ENCODE measurements around the gene AOC1.

The AOC1 gene

DNA sequence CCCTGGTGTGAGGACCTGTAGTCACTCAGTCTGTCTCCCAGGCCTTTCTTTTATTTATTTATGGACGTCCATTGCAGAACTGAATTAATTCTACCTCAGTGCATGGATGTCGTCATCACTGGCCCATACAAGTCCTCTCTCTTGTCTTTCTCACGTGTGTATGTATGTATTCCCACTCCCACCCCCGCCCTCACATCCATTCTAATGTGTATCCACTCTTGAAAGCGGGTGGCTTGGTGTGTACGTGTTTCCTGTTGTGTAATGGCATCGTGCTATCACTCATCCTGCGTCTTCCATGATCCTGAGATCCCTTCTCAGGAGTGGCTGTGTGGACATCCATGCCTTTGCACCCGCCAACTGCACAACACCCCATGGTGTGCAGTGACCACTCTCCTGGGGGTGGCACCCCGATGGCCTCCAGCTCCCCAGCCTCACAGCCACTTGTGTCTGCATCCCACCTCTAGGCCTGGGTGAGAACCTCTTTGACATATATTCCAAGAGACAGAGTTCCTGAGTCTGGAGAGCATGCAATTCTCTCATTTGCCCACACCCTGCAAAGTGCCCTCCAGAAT is 3.0 kb upstream of the AOC1 start:
- H3K9me3 ChIP-seq (ENCODE audit: control insufficient read depth, insufficient read depth, low read depth, low read length), result no peaks in the 10 kb centered on the region
- ChIA-PET POLR2A (no interaction called here), CTCF (interaction anchor here (0.8 to 1.0 kb wide), 2 partner anchors 27 to 70 kb away, joined by 3 to 9 read pairs; no protein-coding TSS in a partner anchor)
- TF ChIP-seq ZNF391 (tag by site-specific recombination; IDR thresholded peaks at IDR 0.05; ENCODE audit: borderline replicate concordance, low read depth) (no peak), ZBTB8A (tag by site-specific recombination; IDR thresholded peaks at IDR 0.05) (no peak), MZF1 (tag by site-specific recombination; IDR thresholded peaks at IDR 0.05; ENCODE audit: borderline replicate concordance) (no peak), ZBTB7A (tag by site-specific recombination; IDR thresholded peaks at IDR 0.05; ENCODE audit: low read depth) (no peak), ZNF114 (tag by site-specific recombination; IDR thresholded peaks at IDR 0.05) (no peak), GFI1B (tag by site-specific recombination; IDR thresholded peaks at IDR 0.05) (no peak), SETDB1 (IDR thresholded peaks at IDR 0.05; ENCODE audit: insufficient read length, low read length) (no peak), KLF1 (tag by site-specific recombination; IDR thresholded peaks at IDR 0.05) (no peak), ZNF23 (tag by site-specific recombination; IDR thresholded peaks at IDR 0.05; ENCODE audit: borderline replicate concordance) (no peak), ZNF792 (tag by site-specific recombination; IDR thresholded peaks at IDR 0.05) (no peak), BCL11A (tag by site-specific recombination; IDR thresholded peaks at IDR 0.05; ENCODE audit: low read depth) (no peak), ZNF843 (tag by site-specific recombination; IDR thresholded peaks at IDR 0.05) (no peak)
- TF ChIP-seq, protein P1, sequence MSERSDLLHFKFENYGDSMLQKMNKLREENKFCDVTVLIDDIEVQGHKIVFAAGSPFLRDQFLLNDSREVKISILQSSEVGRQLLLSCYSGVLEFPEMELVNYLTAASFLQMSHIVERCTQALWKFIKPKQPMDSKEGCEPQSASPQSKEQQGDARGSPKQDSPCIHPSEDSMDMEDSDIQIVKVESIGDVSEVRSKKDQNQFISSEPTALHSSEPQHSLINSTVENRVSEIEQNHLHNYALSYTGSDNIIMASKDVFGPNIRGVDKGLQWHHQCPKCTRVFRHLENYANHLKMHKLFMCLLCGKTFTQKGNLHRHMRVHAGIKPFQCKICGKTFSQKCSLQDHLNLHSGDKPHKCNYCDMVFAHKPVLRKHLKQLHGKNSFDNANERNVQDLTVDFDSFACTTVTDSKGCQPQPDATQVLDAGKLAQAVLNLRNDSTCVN (tag by site-specific recombination; optimal IDR thresholded peaks at IDR 0.05), result no peak
- TF ChIP-seq, protein P2, sequence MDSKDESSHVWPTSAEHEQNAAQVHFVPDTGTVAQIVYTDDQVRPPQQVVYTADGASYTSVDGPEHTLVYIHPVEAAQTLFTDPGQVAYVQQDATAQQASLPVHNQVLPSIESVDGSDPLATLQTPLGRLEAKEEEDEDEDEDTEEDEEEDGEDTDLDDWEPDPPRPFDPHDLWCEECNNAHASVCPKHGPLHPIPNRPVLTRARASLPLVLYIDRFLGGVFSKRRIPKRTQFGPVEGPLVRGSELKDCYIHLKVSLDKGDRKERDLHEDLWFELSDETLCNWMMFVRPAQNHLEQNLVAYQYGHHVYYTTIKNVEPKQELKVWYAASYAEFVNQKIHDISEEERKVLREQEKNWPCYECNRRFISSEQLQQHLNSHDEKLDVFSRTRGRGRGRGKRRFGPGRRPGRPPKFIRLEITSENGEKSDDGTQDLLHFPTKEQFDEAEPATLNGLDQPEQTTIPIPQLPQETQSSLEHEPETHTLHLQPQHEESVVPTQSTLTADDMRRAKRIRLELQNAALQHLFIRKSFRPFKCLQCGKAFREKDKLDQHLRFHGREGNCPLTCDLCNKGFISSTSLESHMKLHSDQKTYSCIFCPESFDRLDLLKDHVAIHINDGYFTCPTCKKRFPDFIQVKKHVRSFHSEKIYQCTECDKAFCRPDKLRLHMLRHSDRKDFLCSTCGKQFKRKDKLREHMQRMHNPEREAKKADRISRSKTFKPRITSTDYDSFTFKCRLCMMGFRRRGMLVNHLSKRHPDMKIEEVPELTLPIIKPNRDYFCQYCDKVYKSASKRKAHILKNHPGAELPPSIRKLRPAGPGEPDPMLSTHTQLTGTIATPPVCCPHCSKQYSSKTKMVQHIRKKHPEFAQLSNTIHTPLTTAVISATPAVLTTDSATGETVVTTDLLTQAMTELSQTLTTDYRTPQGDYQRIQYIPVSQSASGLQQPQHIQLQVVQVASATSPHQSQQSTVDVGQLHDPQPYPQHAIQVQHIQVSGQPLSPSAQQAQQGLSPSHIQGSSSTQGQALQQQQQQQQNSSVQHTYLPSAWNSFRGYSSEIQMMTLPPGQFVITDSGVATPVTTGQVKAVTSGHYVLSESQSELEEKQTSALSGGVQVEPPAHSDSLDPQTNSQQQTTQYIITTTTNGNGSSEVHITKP (tag by site-specific recombination; IDR thresholded peaks at IDR 0.05), result no peak
- TF ChIP-seq, protein P3, sequence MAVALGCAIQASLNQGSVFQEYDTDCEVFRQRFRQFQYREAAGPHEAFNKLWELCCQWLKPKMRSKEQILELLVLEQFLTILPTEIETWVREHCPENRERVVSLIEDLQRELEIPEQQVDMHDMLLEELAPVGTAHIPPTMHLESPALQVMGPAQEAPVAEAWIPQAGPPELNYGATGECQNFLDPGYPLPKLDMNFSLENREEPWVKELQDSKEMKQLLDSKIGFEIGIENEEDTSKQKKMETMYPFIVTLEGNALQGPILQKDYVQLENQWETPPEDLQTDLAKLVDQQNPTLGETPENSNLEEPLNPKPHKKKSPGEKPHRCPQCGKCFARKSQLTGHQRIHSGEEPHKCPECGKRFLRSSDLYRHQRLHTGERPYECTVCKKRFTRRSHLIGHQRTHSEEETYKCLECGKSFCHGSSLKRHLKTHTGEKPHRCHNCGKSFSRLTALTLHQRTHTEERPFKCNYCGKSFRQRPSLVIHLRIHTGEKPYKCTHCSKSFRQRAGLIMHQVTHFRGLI (tag by site-specific recombination; IDR thresholded peaks at IDR 0.05), result no peak
- TF ChIP-seq, protein P4, sequence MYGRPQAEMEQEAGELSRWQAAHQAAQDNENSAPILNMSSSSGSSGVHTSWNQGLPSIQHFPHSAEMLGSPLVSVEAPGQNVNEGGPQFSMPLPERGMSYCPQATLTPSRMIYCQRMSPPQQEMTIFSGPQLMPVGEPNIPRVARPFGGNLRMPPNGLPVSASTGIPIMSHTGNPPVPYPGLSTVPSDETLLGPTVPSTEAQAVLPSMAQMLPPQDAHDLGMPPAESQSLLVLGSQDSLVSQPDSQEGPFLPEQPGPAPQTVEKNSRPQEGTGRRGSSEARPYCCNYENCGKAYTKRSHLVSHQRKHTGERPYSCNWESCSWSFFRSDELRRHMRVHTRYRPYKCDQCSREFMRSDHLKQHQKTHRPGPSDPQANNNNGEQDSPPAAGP (tag by site-specific recombination; IDR thresholded peaks at IDR 0.05), result no peak
- TF ChIP-seq, protein P5, sequence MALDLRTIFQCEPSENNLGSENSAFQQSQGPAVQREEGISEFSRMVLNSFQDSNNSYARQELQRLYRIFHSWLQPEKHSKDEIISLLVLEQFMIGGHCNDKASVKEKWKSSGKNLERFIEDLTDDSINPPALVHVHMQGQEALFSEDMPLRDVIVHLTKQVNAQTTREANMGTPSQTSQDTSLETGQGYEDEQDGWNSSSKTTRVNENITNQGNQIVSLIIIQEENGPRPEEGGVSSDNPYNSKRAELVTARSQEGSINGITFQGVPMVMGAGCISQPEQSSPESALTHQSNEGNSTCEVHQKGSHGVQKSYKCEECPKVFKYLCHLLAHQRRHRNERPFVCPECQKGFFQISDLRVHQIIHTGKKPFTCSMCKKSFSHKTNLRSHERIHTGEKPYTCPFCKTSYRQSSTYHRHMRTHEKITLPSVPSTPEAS (tag by site-specific recombination; IDR thresholded peaks at IDR 0.05), result no peak
- TF ChIP-seq, protein P6, sequence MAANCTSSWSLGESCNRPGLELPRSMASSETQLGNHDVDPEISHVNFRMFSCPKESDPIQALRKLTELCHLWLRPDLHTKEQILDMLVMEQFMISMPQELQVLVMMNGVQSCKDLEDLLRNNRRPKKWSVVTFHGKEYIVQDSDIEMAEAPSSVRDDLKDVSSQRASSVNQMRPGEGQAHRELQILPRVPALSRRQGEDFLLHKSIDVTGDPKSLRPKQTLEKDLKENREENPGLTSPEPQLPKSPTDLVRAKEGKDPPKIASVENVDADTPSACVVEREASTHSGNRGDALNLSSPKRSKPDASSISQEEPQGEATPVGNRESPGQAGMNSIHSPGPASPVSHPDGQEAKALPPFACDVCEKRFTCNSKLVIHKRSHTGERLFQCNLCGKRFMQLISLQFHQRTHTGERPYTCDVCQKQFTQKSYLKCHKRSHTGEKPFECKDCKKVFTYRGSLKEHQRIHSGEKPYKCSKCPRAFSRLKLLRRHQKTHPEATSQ (tag by site-specific recombination; IDR thresholded peaks at IDR 0.05), result no peak
- no peaks in the 10 kb centered on the region for H3K36me3 ChIP-seq (ENCODE audit: control insufficient read depth in 2 of 2, insufficient read depth in 1 of 2, low read length in 2 of 2)
- no peaks in the 10 kb centered on the region for H3K4me1 ChIP-seq (ENCODE audit: control insufficient read depth, insufficient read depth, low read length)
- H3K4me3 ChIP-seq (ENCODE audit: low read depth, low read length), result no peak overlapping the region
- H3K27ac ChIP-seq (ENCODE audit: extremely low read depth, low read depth, low read length), result no peak overlapping the region
